ENCODE data around the gene DLG2.

DNA sequence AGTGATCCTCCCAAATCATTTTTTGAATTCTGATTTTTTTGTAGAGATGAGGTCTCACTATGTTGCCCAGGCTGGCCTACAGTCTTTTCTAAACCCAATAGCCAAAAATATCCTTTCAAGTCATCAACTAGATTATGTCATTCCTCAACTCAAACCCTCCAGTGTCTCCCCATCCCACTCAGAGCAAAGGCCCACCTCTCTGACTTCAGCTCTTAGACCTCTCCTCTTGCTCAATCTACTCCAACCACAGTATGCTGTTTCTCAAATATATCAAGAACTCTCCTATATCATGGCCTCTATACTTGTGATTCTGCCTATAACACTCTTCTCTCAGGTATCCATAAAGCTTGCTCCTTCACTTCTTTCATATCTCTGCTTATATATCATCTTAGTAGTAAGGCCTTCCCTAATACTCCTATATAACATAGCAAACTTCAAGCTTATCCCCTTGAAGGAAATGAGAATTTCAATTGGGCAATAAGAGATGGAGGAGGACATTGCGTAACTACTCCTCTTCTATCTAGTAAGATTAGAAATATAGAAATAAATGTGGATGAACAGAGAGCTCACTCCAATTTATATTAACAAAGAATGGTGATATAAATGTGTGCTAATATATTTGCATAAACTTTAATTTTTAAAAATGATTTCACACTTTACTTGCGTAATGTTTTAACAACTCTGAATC lies 24.5 kb downstream of the DLG2 start:
- TF ChIP-seq CTCF (IDR thresholded peaks at IDR 0.05) (no peak), ZFX (IDR thresholded peaks at IDR 0.05; ENCODE audit: borderline replicate concordance) (no peak)

Data from 22Rv1 (cell line).